HG03103 (cell line): ENCODE results near the gene BCL2.

Source experiments
- ATAC-seq: cut with Tn5 transposase; IDR thresholded peaks from one replicate; pipeline ENCODE4 v1.9.1; 2021; ENCODE audit warnings: low read depth; ENCODE audit not compliant: unreplicated experiment

Gene BCL2

DNA sequence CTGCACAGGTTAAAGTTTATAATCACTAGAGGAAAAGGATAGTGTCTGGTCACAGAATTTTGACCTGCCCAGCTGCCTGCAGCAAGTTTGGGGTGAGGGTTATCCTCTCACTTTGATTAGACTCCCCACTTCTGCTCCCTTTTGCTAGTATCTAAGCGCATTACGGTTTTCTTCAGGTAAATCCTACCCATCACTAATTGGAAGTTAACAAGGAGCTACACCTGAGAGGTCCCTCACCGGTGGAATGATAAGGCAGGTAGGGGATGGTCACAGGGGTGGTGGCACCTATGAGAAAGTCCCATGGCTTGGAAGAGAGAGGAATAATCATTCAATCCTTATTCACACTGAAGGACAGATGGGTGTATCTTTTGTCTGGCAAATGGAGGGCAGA, 7.6 kb downstream of the BCL2 start:
- peak; percentile 3 for ATAC-seq

DNA sequence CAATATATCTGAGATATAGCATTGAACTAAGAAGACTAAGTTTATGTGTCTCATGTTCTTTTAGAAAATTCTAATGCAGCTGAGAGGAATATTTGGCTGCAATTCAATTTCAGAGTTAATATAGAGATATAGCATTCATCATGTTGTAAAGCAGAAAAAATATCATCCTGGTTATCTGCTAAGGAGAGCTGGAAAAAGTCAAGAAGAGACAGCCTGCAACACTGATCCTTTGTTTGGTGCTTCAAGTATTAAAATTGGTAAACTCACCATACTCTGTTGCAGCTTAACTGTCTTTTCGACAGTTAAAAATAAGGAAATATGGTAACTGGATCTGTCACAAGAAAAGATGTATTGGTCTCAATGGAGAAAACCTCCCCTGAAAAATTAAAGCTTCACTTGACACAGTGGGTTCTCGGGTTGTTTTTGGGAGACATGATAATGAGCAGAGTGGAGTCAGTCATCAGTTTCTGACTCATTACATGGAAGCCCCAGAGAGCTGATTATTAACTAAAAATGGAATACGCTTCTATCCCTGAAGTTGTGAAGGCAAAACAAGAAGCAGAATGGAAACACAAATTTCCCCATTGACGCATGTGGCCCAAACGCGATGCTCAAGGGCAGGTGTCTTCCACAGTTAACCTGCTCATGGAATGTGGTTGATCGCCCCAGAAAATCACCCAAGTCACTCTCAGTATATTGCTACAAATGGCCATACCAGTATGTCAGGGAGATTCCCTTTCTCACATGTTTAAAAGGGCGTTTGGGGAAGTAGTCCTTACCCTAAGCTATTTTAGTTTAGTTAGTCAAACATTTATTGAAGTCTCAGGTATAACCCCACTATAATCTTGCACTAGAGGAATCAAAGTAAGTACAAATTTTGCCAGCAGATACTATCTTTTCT, 8.2 kb downstream of the BCL2 start:
- ATAC-seq = peak; percentile 48

DNA sequence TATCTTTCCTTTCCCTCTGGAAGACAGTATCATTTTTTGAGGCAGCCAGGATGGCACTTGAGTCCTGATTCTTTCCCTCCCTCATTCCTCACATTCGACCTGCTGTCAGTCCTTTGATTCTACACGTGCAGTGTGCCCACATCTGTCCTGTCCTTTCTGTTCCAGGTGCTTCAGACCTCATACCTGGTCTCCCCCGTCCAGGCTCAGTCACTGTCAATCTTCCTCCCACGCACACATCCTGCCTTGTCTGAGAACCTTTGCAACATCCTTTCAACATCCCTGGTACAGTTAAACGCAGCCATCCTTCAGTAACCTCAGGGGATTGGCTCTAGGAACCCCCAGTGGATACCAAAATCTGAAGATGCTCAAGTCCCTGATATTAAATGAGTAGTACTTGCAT, 10.1 kb downstream of the BCL2 start:
- no peak for ATAC-seq

DNA sequence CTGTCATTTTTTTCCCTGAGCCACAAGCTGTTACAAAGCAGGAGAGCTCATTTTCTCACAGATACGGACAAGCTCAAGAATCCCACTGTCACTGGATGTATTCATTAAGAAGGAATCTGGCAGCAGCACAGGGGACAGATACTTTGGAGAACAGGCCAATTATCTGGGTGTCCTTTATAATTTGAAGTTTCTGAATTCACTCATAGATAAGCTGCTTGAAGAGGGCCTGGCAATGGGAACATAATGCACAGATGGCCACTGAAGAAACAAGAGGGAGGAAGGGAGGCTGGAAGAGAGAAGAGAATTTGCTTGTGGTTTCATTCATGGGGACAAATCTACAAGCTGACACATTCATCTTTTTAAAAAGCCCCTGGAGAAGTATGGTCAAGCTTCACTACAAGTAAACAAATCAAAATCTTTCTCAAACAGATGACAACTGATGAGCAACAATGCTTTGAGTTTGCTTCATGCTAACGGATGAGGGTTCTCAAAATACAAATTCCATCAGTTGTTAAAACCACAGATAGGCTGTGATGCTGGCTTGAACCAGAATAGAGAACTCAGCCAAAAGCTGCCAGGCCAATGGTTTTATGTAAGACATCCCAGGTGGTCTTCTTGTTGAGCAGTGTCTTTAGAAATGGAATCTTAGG, 11.9 kb downstream of the BCL2 start:
- no peak for ATAC-seq

DNA sequence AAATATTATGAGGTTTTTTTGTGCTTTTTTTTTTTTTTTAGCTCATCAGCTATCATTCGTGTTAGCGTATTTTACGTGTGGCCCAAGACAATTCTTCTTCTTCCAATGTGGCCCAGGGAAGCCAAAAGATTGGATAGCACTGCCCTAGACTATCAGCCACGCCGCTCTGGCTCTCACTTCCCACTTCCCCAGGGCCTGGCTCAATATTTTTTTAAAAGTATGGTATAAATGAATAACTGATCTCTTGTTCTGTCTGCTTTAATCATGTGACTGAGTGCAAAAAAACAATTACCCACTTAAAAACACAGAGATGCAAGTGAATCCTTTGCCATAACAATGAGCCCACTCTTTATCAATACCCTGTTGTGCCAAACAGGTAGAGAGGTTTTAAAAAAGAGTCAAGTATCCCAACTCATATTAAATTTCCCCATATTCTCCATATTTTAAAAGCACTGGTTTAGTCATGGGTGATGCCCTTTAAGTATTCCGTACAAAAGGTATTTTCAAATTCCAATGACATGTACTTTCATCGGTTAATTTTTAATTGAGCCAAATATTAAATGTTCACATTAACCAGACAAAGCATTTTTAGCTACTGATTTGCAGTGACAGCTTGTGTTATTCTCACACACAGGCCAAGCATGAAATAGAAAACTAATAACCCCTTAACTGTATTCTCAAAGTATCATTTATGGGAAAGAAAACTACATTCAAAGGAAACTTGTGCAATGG, 12.6 kb downstream of the BCL2 start:
- no peak for ATAC-seq

DNA sequence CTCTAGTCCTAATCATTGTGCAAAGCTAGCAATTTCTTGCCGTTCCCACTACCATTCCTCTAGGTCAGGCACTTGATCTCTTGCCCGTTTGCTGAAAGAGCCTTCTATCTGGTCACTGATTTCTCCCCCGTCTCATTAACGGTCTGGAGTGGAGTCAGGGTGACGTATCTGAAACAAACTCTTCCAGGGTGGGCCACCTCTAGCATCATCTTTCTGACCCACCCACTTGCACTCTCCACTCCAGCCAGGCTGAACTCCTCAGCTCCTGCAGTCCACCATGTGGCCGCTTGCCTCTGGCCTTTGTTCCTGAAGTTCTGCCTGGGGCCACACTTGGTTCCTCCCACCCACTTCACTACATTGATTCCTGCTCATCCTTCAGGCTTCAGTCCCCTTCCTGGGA, 13.3 kb downstream of the BCL2 start:
- no peak for ATAC-seq

DNA sequence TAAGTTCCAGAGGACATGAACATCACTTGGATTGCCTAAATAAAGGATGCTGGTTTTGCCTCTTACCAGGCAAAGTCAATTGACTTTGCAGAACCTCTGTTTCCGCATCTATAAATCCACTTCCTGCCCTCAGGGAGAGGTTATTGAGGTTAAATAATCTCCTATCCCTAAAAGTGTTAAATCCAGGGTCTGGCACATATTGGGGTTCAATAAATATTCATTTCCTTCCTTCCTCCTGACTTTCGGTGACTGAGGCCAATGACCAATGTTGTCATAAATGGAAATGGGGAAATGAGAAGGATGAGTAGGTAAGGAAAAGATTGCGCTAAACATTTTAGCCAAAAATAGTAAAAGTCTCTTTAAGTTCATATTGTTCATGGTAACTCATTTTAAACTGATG, 16.0 kb downstream of the BCL2 start:
- no peak for ATAC-seq

DNA sequence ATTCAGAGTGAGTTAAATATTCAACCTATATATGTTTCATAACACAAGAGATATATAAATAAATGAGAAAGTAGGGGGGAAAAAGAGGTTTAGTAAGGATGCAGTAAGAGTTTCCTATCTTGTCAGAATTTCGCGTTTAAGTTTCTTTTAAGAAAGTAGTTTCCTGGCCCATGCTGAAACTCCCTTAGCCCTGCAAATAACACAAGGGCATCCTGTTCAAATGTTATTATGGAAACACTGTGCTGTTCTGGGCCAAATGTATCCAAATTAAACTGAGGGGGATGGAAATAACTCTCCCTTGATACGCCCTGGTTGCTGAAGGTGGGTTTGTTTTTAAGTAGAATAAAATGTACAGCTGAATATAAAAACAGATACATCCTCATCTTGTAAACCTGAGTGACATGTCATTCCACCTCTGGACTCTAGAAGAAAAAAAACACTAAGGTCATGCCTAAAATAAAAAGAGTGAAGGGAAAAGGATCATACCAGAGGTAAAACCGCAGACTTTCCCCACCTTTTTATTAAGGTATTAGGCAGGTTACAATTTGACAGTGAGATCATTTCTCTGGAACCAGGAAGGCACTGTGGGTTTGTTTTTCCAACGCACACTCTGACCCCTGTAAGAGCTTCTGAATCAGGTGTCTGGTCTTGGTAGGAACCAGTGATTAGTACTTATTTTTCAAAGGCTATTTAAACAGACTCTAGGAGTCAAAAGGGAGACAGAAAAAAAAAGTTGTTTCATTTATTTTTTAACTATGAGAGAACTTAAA, 16.7 kb downstream of the BCL2 start:
- no peak for ATAC-seq

DNA sequence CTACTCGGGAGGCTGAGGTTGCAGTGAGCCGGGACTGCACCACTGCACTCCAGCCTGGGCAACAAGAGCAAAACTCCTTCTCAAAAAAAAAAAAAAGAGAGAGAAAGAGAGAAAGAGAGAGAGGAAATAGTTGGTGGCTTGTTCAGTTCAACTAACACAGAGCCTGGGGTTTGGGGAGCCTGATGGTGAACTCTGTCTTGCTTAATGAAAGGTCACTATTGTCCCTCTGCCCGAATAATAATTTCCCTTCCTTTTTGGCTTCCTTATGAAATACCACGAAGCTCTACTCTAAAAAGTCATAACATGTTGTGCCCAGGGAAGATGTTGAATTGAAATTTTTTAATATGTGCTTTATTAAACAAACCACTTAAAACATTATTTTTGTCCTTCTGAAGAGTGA, 17.3 kb downstream of the BCL2 start:
- no peak for ATAC-seq

DNA sequence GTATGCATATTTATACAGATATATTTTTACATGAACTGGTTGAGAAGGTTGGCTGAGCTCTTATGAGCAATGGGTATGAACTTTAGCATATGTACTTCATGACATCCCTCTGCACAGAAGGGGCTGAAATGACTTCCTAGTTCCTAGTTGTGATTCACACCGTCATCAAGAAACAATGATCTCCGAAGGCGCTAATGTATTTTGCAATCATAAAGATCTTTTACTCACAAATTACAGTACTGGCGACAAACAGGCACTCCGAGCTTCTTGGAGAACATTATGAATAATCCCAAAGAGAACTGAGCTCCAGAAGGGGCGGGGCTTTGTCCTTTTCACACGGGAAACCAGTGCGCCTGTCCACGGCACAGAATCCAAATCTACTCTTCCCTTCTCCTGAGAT, 18.1 kb downstream of the BCL2 start:
- ATAC-seq = no peak

DNA sequence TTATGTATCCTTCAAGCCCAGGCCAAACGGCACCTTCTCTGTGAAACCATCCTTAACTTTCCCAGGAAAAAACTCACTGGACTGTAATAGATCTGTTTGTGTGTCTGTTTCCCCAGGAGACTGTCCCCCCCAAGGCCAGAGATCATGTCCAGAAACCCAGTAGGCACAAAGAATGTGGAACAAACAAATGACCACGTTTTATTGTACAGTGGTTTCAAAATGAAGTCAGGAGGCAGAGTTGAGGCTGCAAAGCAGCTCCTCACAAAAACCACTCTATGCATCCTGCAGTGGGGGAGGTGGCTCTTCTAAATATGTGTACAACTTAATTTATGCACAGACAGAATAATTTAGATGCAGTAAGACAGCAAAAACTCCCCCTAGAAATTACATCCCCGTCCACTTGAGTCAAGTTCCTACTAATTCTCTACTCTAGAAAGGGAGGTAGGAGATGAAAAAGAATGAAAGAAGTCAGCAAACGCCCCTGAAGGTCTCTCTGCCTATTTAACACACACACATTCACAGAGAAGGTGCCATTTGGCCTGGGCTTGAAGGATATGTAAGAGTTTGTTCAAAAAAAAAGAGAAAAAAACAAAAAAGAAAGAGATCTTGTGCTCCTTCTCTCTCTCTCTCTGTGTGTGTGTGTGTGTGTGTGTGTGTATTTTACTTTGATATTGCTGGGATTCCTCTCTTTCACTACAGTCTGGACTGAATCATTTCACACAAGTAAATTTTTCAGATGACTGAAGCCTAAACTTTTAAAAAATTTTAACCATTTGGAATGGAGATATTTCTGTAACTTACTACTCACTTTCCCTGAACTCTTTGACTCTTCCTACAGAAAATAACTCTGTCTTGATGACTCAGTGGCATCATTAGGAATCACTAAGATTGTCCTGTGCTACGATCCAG, 19.5 kb downstream of the BCL2 start:
- peak; percentile 65 for ATAC-seq

DNA sequence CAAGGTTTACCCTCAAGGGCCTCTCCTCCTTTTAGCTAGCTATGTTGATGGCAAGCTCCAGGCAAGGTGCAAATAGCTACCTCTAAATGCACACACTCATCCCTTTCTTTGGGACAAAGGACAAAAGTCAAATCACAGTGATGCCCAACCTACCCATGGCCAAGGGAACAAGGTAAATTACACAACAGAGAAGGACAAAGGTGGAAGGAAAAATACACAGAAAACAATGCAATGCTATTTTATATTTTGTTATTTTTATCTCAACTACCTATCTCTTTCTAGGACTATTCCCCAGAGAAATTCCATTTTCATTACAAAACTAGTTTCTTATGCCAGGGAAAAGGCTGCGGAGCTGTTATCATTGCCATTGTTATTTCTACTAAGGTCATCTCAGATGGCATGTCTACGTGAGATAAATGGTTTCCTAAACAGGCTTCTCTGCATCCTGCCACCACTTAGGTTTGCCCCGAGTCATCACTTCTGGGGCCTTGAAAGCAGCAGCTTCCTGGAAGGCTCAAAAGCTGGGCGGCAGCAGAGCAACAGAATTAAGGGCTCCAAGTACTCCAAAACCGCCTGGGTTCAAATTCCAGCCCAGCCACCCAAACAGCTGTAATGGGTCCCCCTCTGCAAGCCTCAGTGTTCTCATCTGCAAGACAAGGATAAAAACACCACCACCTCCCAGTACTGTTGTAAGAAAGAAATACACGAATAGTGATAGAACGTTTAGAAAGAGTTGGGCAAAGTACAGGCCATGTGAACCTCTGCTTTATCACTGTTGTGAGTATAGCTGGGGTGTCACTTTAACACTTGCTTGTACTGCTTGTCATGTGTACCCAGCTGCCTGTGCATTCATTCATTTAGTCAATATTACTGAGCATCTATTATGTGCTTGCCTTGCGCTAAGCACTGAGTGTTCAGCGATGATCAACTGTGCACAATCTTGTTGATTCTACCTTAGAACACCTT, 20.9 kb downstream of the BCL2 start:
- ATAC-seq = no peak

DNA sequence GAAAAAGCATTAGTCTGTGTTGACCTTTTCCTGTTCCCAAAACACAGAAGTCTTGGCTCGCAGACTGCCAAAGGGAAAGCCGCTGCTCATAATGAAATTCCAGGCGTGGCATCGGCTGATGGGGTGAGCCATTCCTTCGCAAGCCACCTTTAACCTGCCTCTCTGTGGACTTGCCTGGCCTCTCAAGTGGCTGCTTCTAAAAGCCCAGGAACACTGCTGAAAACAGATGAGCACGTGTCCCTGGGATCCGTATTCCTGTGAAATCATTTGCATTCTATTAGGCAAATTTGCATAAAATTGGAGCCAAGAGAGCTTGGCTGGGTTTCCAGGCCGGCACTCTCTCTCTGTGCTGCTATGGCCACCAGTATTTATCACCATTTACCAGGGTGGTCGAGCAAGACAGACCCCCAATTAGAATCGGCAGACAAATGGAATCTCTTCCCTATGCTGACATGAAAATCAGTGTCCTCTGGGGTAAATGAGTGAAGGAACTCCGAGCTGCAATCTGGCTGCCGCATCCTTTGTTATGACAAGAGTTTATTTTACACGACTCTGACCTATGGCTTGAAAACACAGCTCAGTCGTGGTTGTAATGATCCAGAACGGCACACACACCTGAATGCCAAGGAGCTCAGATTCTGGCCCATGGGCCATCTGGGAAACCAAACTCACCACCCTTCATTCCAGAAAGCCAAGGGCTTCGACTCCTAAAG, 21.7 kb downstream of the BCL2 start:
- ATAC-seq = no peak

DNA sequence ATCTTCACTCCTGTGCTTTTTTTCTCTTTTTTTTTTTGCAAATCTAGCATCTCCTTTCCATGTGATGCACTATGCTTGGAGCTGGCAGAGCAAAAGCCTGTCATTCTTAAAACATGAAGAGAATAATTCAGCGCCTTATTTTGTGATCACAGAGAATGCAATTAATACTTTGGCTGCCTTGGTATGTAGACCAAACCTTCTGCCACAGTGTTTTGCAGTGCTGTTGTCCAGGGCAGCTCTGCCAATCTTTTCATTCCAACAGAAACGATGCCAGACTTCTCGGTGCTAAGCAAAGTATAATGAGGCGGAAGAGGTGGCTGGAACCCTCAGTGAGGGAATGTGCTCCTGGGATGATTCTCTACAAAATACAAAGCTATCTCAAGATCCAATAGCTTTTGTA, 25.6 kb downstream of the BCL2 start:
- no peak for ATAC-seq

DNA sequence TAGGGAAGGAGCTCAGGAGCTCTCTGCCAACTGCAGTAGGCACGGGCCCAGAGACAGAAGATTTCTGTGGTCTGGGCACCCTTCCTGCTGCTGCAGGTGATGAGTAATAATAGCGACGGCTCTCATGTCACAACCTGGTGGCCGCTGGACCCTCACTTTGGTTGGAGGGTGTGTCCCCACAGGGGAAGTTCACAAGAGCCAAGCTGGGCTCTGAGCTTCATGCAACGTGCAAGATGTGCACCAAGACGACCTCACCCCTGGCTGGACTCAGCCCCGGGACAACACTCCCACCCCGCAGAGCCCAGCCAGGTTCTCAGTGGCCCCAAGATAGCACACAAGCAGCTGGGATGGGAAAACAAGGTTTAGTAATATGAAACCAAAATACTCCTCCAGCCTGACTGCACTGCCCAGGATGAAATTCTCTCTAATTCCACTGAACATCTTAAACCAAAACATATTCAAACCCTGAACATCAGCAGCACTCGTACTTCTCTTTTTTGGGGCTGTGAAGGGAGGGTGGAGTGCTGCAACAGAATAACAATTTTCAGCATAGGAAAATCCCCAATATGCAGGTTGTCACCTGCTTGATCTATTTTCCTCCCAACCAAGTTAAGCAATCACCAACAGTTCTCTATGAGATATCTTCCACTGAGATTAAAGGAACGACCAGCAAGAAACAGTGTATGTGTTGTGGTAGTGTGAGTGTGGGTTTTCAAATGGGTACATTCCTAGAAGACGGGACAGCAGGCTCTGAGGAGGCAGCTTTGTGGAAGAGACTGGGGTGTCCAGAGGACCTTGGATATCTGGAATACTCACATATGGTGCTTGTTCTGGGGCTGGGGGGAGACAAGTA, 26.5 kb downstream of the BCL2 start:
- peak; percentile 45 for ATAC-seq

DNA sequence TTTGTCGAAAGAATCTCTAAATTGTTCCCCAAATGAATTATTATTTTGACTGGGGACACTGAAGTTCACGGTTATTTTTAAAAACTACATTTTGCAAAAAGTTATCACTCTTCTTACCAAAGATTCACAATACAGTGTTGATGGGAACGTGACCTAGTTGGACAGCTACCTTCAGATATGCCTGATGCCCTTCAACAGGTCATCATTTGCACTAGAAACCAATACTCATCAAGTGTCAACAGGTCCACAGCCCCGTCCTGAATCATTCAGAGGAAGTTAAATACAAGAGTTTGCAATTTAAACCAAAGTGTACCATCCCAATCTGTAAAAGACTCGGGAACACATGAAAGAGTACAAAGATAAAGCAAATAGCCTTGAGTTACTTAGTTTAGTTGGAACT, 28.3 kb downstream of the BCL2 start:
- ATAC-seq = no peak

DNA sequence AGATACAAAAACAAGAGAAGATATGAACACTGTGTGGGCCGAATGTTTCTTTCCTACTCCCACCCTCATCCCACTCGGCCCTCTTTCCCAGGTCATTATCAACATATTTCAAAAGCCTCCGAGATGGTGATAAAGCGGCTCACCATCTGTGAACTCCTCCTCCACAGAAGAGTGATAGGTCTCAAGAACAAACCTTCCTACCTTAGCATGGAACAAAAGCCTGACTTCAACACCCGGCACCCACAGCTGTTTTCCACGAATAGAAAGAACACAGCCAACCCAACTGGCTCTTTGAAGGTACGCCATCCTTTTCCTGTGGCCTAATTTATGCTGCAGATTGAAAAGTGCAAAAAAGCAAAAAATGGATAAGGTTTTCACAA, 28.8 kb downstream of the BCL2 start:
- ATAC-seq = no peak
